Measurements from ENCODE around the gene DAGLA.

The DAGLA gene

GRCh38 chr11:61636676-61637075, 43.5 kb upstream of the DAGLA start:
- no peaks in the 10 kb centered on the region for H3K4me1 ChIP-seq (ENCODE audit: control insufficient read depth in 1 of 2, insufficient read depth in 2 of 2, low read length in 2 of 2)

DNA sequence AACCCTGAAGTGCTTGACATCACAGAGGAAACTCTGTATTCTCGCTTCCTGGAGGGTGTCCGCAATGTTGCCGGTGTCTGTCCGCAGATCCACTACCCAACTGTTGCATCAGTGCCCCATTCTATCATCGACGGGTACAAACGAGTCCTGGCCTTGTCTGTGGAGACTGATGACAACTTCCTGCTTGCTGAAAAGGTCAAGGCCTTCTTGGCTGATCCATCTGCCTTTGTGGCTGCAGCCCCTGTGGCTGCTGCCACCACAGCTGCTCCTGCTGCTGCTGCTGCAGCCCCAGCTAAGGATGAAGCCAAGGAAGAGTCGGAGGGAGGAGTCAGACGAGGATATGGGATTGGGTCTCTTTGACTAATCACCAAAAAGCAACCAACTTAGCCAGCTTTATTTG, 42.9 kb upstream of the DAGLA start:
- Histone ChIP-seq H2AK5ac (ENCODE audit: low read length) (no peak overlapping the region), H3K4me3 (ENCODE audit: low read depth, low read length) (no peak overlapping the region)
- no CpG with 5 or more reads among the region's 9 CpGs for WGBS (ENCODE audit: extremely low coverage, insufficient coverage, insufficient read length)

More at GRCh38 chr11:61636676-61637075, 43.5 kb upstream of the DAGLA start:
- H2AFZ ChIP-seq (ENCODE audit: insufficient read depth, low read length, poor library complexity) = no peak overlapping the region
- H3K36me3 ChIP-seq (ENCODE audit: control insufficient read depth in 1 of 2, insufficient read depth in 2 of 2, low read length in 2 of 2) = no peaks in the 10 kb centered on the region
- no peak overlapping the region for H3K4me2 ChIP-seq (ENCODE audit: low read length)
- H3K14ac ChIP-seq (ENCODE audit: low read length) = no peak overlapping the region
- H3K4me3 ChIP-seq (ENCODE audit: low read depth, low read length) = no peak overlapping the region
- no peaks in the 10 kb centered on the region for H3K79me2 ChIP-seq (ENCODE audit: control insufficient read depth, insufficient read depth, low read length, poor library complexity)
- no peak overlapping the region for H2AK5ac ChIP-seq (ENCODE audit: low read length)
- no peak overlapping the region for H2BK120ac ChIP-seq (ENCODE audit: insufficient read depth, low read length, poor library complexity)
- H3K4ac ChIP-seq (ENCODE audit: low read depth, low read length) = no peak overlapping the region
- H2BK12ac ChIP-seq (ENCODE audit: low read length) = no peak overlapping the region
- no peak overlapping the region for H4K8ac ChIP-seq (ENCODE audit: low read depth, low read length)
- H2BK5ac ChIP-seq (ENCODE audit: low read depth, low read length, poor library complexity) = no peak overlapping the region
- H3K23ac ChIP-seq (ENCODE audit: low read length) = no peak overlapping the region
- no peaks in the 10 kb centered on the region for H3K9me3 ChIP-seq (ENCODE audit: insufficient read depth, low read depth, low read length)
- no peak overlapping the region for H3K18ac ChIP-seq (ENCODE audit: low read length)
- no peaks in the 10 kb centered on the region for H3K79me1 ChIP-seq (ENCODE audit: low read length)
- no peak overlapping the region for H3K27ac ChIP-seq (ENCODE audit: low read depth, low read length)
- no peaks in the 10 kb centered on the region for H3K27me3 ChIP-seq (ENCODE audit: insufficient read depth, low read length)
- H4K91ac ChIP-seq (ENCODE audit: low read depth, low read length) = no peak overlapping the region
- no peak overlapping the region for H4K12ac ChIP-seq (ENCODE audit: low read depth, low read length)
- WGBS (ENCODE audit: extremely low coverage, insufficient coverage, insufficient read length) = no CpG with 5 or more reads among the region's 11 CpGs
- DNase-seq = no peak
- no peak overlapping the region for H3K9ac ChIP-seq (ENCODE audit: low read length)

DNA sequence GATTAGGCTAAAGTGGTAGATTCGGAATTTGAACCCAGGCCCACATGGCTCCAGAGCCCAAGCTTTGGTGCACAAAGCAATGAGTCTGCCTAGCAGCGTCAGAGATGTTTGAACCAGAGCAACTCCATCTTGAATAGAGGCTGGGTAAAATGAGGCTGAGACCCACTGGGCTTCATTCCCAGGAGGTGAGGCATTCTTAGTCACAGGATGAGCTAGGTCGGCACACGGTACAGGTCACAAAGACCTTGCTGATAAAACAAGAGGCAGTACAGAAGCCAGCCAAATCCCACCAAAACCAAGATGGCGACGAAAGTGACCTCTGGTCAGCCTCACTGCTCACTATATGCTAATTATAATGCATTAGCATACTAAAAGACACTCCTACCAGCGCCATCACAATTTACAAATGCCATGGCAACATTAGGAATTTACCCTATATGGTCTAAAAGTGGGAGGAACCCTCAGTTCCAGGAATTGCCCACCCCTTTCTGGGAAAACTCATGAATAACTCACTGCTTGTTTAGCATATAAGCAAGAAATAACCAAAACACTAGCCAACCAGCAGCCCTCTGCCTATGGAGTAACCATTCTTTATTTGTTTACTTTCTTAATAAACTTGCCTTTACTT, 40.3 kb upstream of the DAGLA start:
- Histone ChIP-seq H4K12ac (ENCODE audit: low read depth, low read length) (no peak overlapping the region), H3K23ac (ENCODE audit: low read length) (no peak overlapping the region), H2AFZ (ENCODE audit: insufficient read depth, low read length, poor library complexity) (no peak overlapping the region), H4K91ac (ENCODE audit: low read depth, low read length) (no peak overlapping the region), H2BK120ac (ENCODE audit: insufficient read depth, low read length, poor library complexity) (no peak overlapping the region), H3K27ac (ENCODE audit: low read depth, low read length) (no peak overlapping the region), H4K8ac (ENCODE audit: low read depth, low read length) (no peak overlapping the region), H3K79me2 (ENCODE audit: control insufficient read depth, insufficient read depth, low read length, poor library complexity) (no peaks in the 10 kb centered on the region), H3K4me3 (ENCODE audit: low read depth, low read length) (no peak overlapping the region), H3K14ac (ENCODE audit: low read length) (no peak overlapping the region), H3K18ac (ENCODE audit: low read length) (no peak overlapping the region), H2BK5ac (ENCODE audit: low read depth, low read length, poor library complexity) (no peak overlapping the region), H3K9me3 (ENCODE audit: insufficient read depth, low read depth, low read length) (no peaks in the 10 kb centered on the region), H3K4me2 (ENCODE audit: low read length) (no peak overlapping the region), H3K9ac (ENCODE audit: low read length) (no peak overlapping the region), H3K4me1 (ENCODE audit: control insufficient read depth in 1 of 2, insufficient read depth in 2 of 2, low read length in 2 of 2) (no peaks in the 10 kb centered on the region), H2BK12ac (ENCODE audit: low read length) (no peak overlapping the region), H2AK5ac (ENCODE audit: low read length) (no peak overlapping the region), H3K36me3 (ENCODE audit: control insufficient read depth in 1 of 2, insufficient read depth in 2 of 2, low read length in 2 of 2) (no peaks in the 10 kb centered on the region), H3K27me3 (ENCODE audit: insufficient read depth, low read length) (no peaks in the 10 kb centered on the region), H3K79me1 (ENCODE audit: low read length) (no peaks in the 10 kb centered on the region), H3K4ac (ENCODE audit: low read depth, low read length) (no peak overlapping the region)
- no CpG with 5 or more reads among the region's 7 CpGs for WGBS (ENCODE audit: extremely low coverage, insufficient coverage, insufficient read length)
- DNase-seq = peak in 1 of 2 donors; percentile 16

More for the DNA sequence above, 42.9 kb upstream of the DAGLA start:
- Histone ChIP-seq H3K4me2 (ENCODE audit: low read length) (no peak overlapping the region), H3K79me2 (ENCODE audit: control insufficient read depth, insufficient read depth, low read length, poor library complexity) (no peaks in the 10 kb centered on the region), H2AFZ (ENCODE audit: insufficient read depth, low read length, poor library complexity) (no peak overlapping the region), H3K9ac (ENCODE audit: low read length) (no peak overlapping the region), H4K91ac (ENCODE audit: low read depth, low read length) (no peak overlapping the region), H3K9me3 (ENCODE audit: insufficient read depth, low read depth, low read length) (no peaks in the 10 kb centered on the region), H2BK120ac (ENCODE audit: insufficient read depth, low read length, poor library complexity) (no peak overlapping the region), H3K27me3 (ENCODE audit: insufficient read depth, low read length) (no peaks in the 10 kb centered on the region), H3K79me1 (ENCODE audit: low read length) (no peaks in the 10 kb centered on the region), H4K8ac (ENCODE audit: low read depth, low read length) (no peak overlapping the region), H2BK12ac (ENCODE audit: low read length) (no peak overlapping the region), H3K18ac (ENCODE audit: low read length) (no peak overlapping the region), H3K4ac (ENCODE audit: low read depth, low read length) (no peak overlapping the region), H3K27ac (ENCODE audit: low read depth, low read length) (no peak overlapping the region), H3K4me1 (ENCODE audit: control insufficient read depth in 1 of 2, insufficient read depth in 2 of 2, low read length in 2 of 2) (no peaks in the 10 kb centered on the region), H3K14ac (ENCODE audit: low read length) (no peak overlapping the region), H3K36me3 (ENCODE audit: control insufficient read depth in 1 of 2, insufficient read depth in 2 of 2, low read length in 2 of 2) (no peaks in the 10 kb centered on the region), H2BK5ac (ENCODE audit: low read depth, low read length, poor library complexity) (no peak overlapping the region), H3K23ac (ENCODE audit: low read length) (no peak overlapping the region), H4K12ac (ENCODE audit: low read depth, low read length) (no peak overlapping the region)
- no peak for DNase-seq

DNA sequence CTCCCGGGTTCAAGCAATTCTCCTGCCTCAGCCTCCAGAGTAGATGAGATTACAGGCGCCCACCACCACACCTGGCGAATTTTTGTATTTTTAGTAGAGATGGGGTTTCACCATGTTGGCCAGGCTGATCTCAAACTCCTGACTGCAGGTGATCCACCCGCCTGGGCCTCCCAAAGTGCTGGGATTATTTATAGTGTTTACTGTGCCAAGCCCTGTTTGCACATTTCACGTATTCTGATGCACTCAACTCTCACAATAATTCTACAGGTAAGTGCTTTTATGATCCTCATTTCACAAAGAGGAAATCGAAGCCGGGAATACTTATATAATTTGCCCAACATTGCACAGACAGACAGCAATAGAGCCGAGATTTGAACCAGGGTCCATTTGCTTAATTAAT, 38.0 kb upstream of the DAGLA start:
- no peak overlapping the region for H4K8ac ChIP-seq (ENCODE audit: low read depth, low read length)
- H2AK5ac ChIP-seq (ENCODE audit: low read length) = no peak overlapping the region
- H2BK12ac ChIP-seq (ENCODE audit: low read length) = no peak overlapping the region
- H2BK5ac ChIP-seq (ENCODE audit: low read depth, low read length, poor library complexity) = no peak overlapping the region
- H3K9ac ChIP-seq (ENCODE audit: low read length) = no peak overlapping the region
- H3K9me3 ChIP-seq (ENCODE audit: insufficient read depth, low read depth, low read length) = no peaks in the 10 kb centered on the region
- H3K27me3 ChIP-seq (ENCODE audit: insufficient read depth, low read length) = no peaks in the 10 kb centered on the region
- no peaks in the 10 kb centered on the region for H3K79me1 ChIP-seq (ENCODE audit: low read length)
- H3K4ac ChIP-seq (ENCODE audit: low read depth, low read length) = no peak overlapping the region
- no peaks in the 10 kb centered on the region for H3K4me1 ChIP-seq (ENCODE audit: control insufficient read depth in 1 of 2, insufficient read depth in 2 of 2, low read length in 2 of 2)
- no peak overlapping the region for H2BK120ac ChIP-seq (ENCODE audit: insufficient read depth, low read length, poor library complexity)
- H3K4me2 ChIP-seq (ENCODE audit: low read length) = no peak overlapping the region
- no peak overlapping the region for H3K18ac ChIP-seq (ENCODE audit: low read length)
- H3K14ac ChIP-seq (ENCODE audit: low read length) = no peak overlapping the region
- no peak overlapping the region for H3K4me3 ChIP-seq (ENCODE audit: low read depth, low read length)
- H4K12ac ChIP-seq (ENCODE audit: low read depth, low read length) = no peak overlapping the region
- H3K27ac ChIP-seq (ENCODE audit: low read depth, low read length) = no peak overlapping the region
- WGBS (ENCODE audit: extremely low coverage, insufficient coverage, insufficient read length) = no CpG with 5 or more reads among the region's 8 CpGs
- H2AFZ ChIP-seq (ENCODE audit: insufficient read depth, low read length, poor library complexity) = no peak overlapping the region
- H3K23ac ChIP-seq (ENCODE audit: low read length) = no peak overlapping the region
- no peak overlapping the region for H4K91ac ChIP-seq (ENCODE audit: low read depth, low read length)
- DNase-seq = no peak
- no peaks in the 10 kb centered on the region for H3K36me3 ChIP-seq (ENCODE audit: control insufficient read depth in 1 of 2, insufficient read depth in 2 of 2, low read length in 2 of 2)
- no peaks in the 10 kb centered on the region for H3K79me2 ChIP-seq (ENCODE audit: control insufficient read depth, insufficient read depth, low read length, poor library complexity)

Data from trophoblast cell (in vitro differentiated cells and primary cell).